IPS-15b (cell line): Measurements from ENCODE around the gene STKLD1.
A peak's percentile ranks its signal among the peaks of the same experiment; 100 is the strongest.

Experiments used
- H3K27me3 ChIP-seq: one replicate; pipeline ENCODE4 v1.6.1; 2013; ENCODE audit warnings: low read length; ENCODE audit not compliant: control insufficient read depth, insufficient read depth
- H3K36me3 ChIP-seq: one replicate; pipeline ENCODE4 v1.6.1; 2013; ENCODE audit warnings: low read length; ENCODE audit not compliant: control insufficient read depth, insufficient read depth
- H3K4me1 ChIP-seq: one replicate; pipeline ENCODE4 v1.6.1; 2013; ENCODE audit warnings: mild to moderate bottlenecking, low read length; ENCODE audit not compliant: control insufficient read depth, insufficient read depth
- H3K4me3 ChIP-seq: one replicate; pipeline ENCODE4 v1.5.1; 2013; ENCODE audit warnings: low read depth, low read length
- H3K9ac ChIP-seq: one replicate; pipeline ENCODE4 v1.6.1; 2013; ENCODE audit warnings: low read depth, mild to moderate bottlenecking, low read length
- H3K9me3 ChIP-seq: one replicate; pipeline ENCODE4 v1.6.1; 2013; ENCODE audit warnings: mild to moderate bottlenecking, low read length; ENCODE audit not compliant: control insufficient read depth, insufficient read depth

Gene STKLD1

GRCh38 chr9:133347515-133347984 is 28.6 kb upstream of the STKLD1 start:
- Histone ChIP-seq H3K9me3 (no peaks in the 10 kb centered on the region), H3K4me1 (no peaks in the 10 kb centered on the region), H3K4me3 (peak overlapping the region; percentile 99), H3K9ac (peak overlapping the region; percentile 88), H3K27me3 (no peaks in the 10 kb centered on the region), H3K36me3 (peaks cover 79% of the 10 kb centered on the region)

- H3K4me3 ChIP-seq = peak within 1 kb of the TSS; percentile 99
- H3K36me3 ChIP-seq = peaks cover 74% of the 10 kb centered on the region
- peak within 1 kb of the TSS; percentile 100 for H3K9ac ChIP-seq
- no peaks in the 10 kb centered on the region for H3K4me1 ChIP-seq
- H3K9me3 ChIP-seq = no peaks in the 10 kb centered on the region
- H3K27me3 ChIP-seq = no peaks in the 10 kb centered on the region
Observed at GRCh38 chr9:133347985-133348717, 28.0 kb upstream of the STKLD1 start, which contains the start of the genes MED22 and RPL7A. Gene MED22 (minus strand): TSS chr9:133348131. CDS start chr9:133346662, 1,469 bp downstream. Gene RPL7A (plus strand): TSS chr9:133348218. CDS start chr9:133348244, 26 bp downstream.

DNA sequence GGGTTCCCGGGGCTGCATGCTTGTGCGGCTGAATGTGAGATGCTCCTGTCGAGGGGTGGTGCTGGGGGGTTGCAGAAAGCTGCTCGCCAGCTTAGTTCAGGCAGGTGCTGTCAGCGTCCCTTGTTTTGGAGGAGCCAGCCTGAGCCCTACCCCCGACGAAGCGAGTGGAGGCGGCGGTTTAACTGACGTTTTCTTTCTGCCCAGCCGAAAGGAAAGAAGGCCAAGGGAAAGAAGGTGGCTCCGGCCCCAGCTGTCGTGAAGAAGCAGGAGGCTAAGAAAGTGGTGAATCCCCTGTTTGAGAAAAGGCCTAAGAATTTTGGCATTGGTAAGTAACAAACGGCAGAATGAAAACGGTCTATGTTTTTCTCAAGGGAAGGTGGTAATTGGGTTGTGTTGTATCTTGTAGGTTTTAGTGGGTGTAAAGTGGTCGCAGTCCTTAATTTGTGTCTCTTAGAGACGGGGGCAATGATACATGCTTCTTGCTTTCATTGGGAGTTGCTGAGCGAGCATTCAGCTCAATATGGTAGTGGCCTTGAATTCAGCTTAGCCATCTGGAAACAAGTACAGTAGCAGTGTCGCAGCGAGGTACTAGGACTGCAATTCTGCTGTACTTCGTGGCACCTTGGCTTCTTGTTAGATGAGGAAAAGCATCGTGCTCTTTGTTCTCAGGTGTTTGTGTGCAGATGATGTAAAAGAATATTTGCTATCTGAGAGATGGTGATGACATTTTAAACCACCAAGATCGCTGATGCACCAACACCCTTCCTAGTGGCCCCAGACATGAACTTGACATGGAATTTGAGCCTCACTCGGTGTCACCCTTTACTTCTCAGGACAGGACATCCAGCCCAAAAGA is 27.2 kb upstream of the STKLD1 start:
- Histone ChIP-seq H3K36me3 (peaks cover 66% of the 10 kb centered on the region), H3K27me3 (no peaks in the 10 kb centered on the region), H3K4me1 (no peaks in the 10 kb centered on the region), H3K9me3 (no peaks in the 10 kb centered on the region), H3K4me3 (peak overlapping the region; percentile 99), H3K9ac (peak overlapping the region; percentile 100)

GRCh38 chr9:133349965-133350616 is 26.1 kb upstream of the STKLD1 start:
- Histone ChIP-seq H3K9me3 (no peaks in the 10 kb centered on the region), H3K36me3 (peaks cover 55% of the 10 kb centered on the region), H3K27me3 (no peaks in the 10 kb centered on the region), H3K4me3 (peak overlapping the region; percentile 99), H3K4me1 (no peaks in the 10 kb centered on the region), H3K9ac (no peak overlapping the region)

GRCh38 chr9:133351526-133351907 is 24.6 kb upstream of the STKLD1 start:
- H3K9me3 ChIP-seq = no peaks in the 10 kb centered on the region
- no peaks in the 10 kb centered on the region for H3K4me1 ChIP-seq
- no peak overlapping the region for H3K4me3 ChIP-seq
- H3K9ac ChIP-seq = no peak overlapping the region
- no peaks in the 10 kb centered on the region for H3K27me3 ChIP-seq
- H3K36me3 ChIP-seq = peaks cover 42% of the 10 kb centered on the region

DNA sequence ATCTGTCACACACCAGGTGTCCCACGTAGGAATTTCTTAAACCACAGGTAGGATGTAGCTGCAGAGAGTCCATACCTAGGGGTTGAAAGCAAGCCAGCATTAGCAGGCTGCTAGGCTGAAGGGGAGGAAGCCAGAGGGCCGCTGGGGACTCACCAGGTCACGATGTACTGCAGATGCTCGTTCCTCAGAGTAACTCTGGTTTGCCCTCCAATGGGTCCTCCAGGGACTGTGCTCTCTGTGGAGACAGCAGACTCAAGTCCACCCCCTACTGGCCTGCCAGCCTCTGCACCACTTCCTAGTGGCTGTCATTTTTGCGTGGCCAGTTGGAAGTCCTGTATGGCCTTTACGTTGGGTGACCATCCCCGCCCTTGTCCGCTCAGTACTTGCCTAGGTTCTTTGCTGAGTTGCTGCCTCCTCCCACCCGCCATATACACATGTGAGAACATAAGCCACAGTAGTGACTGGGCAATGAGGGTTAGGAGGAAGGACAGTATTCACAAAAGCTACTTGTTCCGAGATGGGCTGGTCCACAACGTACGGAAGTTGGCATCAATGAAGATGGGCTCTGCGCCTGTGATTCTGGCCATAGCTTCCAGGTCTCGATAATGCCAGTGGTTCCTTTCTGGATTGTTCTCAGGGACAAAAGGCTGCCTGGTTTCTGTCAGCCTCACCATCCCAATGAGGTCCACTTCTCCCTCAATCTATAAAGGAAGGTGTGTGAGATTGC is 24.1 kb upstream of the STKLD1 start:
- Histone ChIP-seq H3K27me3 (no peaks in the 10 kb centered on the region), H3K9me3 (no peaks in the 10 kb centered on the region), H3K4me1 (no peaks in the 10 kb centered on the region), H3K36me3 (peaks cover 42% of the 10 kb centered on the region), H3K4me3 (no peak overlapping the region), H3K9ac (no peak overlapping the region)

- no peak overlapping the region for H3K9ac ChIP-seq
- H3K4me3 ChIP-seq = no peak overlapping the region
- H3K4me1 ChIP-seq = no peaks in the 10 kb centered on the region
- peaks cover 44% of the 10 kb centered on the region for H3K36me3 ChIP-seq
- no peaks in the 10 kb centered on the region for H3K27me3 ChIP-seq
- H3K9me3 ChIP-seq = no peaks in the 10 kb centered on the region
Observed at GRCh38 chr9:133352635-133353340, 23.4 kb upstream of the STKLD1 start.

GRCh38 chr9:133353548-133353947 is 22.6 kb upstream of the STKLD1 start:
- H3K36me3 ChIP-seq = peaks cover 43% of the 10 kb centered on the region
- H3K9ac ChIP-seq = no peak overlapping the region
- H3K27me3 ChIP-seq = no peaks in the 10 kb centered on the region
- H3K4me3 ChIP-seq = no peak overlapping the region
- no peaks in the 10 kb centered on the region for H3K4me1 ChIP-seq
- H3K9me3 ChIP-seq = no peaks in the 10 kb centered on the region

- Histone ChIP-seq H3K4me1 (no peaks in the 10 kb centered on the region), H3K4me3 (no peak overlapping the region), H3K27me3 (no peaks in the 10 kb centered on the region), H3K9ac (no peak overlapping the region), H3K36me3 (peaks cover 36% of the 10 kb centered on the region), H3K9me3 (no peaks in the 10 kb centered on the region)
Observed at GRCh38 chr9:133354766-133355165, 21.4 kb upstream of the STKLD1 start.

DNA sequence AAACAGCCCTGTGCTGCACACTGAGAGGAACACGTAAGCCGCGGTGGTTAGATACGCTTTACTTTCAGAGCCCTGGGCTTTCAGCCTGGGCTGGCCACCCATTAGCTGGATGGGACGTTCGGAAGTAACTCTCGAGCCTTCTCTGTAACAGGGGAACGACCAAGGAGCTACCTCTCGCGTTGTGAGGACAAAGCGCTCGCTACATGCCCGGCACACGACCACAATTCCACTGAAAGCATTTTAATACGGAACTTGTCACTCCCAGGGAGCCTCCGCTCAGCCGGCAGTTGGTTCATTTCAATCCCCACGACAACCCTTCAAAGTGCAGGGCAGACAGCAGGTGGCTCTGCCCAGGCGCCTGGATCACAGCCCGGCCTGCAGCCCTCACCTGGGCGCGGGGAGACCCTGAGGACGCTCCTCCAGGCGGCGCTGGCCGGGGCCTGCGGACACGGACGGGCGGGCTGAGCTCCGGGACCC is 20.2 kb upstream of the STKLD1 start:
- Histone ChIP-seq H3K36me3 (peaks cover 29% of the 10 kb centered on the region), H3K4me1 (no peaks in the 10 kb centered on the region), H3K9me3 (no peaks in the 10 kb centered on the region), H3K4me3 (peak overlapping the region; percentile 96), H3K9ac (peak overlapping the region; percentile 91), H3K27me3 (no peaks in the 10 kb centered on the region)
